Measurements from ENCODE around the gene SYNE2.

SYNE2 gene

DNA sequence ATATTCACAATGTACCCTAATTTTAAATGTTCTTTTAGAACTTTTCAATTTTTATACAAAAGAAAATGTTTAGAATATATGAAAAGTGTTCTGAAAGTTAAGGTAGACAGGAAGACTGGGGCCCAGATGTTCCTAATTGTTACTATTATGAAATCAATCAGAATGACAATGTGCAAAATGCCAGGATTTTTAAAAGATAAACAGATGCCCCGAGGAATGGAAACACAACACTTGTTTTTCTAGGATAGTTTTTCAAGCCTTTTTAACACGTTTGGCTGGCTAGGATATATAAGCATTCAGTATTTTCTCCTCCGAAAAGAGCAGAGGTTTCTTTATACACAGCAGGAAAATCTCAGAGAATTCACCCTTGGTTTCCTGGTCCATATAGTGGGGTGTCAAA is 334.5 kb downstream of the SYNE2 start:
- Histone ChIP-seq H3K9ac (ENCODE audit: low read length) (no peak overlapping the region), H3K27ac (ENCODE audit: low read depth, low read length) (no peak overlapping the region), H3K36me3 (ENCODE audit: control insufficient read depth, insufficient read depth, low read length) (peaks cover 9% of the 10 kb centered on the region), H3K4me1 (ENCODE audit: control insufficient read depth, insufficient read depth, low read length) (no peaks in the 10 kb centered on the region), H3K4me3 (ENCODE audit: low read length) (no peak overlapping the region), H3K27me3 (ENCODE audit: control insufficient read depth, insufficient read depth, low read length) (no peaks in the 10 kb centered on the region)

- peaks cover 9% of the 10 kb centered on the region for H3K36me3 ChIP-seq (ENCODE audit: control insufficient read depth, insufficient read depth, low read length)
- no peaks in the 10 kb centered on the region for H3K27me3 ChIP-seq (ENCODE audit: control insufficient read depth, insufficient read depth, low read length)
- H3K4me1 ChIP-seq (ENCODE audit: control insufficient read depth, insufficient read depth, low read length) = no peaks in the 10 kb centered on the region
- H3K9ac ChIP-seq (ENCODE audit: low read length) = no peak overlapping the region
- no peak overlapping the region for H3K4me3 ChIP-seq (ENCODE audit: low read length)
- H3K27ac ChIP-seq (ENCODE audit: low read depth, low read length) = no peak overlapping the region
These were observed 338.2 kb downstream of the SYNE2 start for GRCh38 chr14:64190974-64191502.

DNA sequence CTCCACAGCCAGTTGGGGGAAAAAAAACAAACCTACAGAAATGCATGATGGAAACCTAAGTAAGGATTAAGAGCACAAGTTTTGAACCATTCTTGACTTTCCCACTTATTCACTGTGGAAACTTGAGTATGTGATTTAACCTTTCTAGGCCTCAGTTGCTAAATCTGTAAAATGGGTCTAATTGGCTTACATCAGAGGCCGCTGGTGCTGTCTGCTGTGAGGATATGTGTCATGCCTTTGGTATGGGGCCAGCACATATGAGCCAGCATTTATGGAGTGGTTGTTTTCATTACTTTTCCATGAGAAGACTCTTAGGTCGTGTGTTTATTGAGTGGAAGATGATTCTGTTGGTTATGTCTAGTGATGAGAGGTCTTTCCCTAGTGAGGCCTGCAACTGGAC is 339.0 kb downstream of the SYNE2 start:
- Histone ChIP-seq H3K4me3 (ENCODE audit: low read length) (no peak overlapping the region), H3K36me3 (ENCODE audit: control insufficient read depth, insufficient read depth, low read length) (peaks cover 9% of the 10 kb centered on the region), H3K9ac (ENCODE audit: low read length) (no peak overlapping the region), H3K27me3 (ENCODE audit: control insufficient read depth, insufficient read depth, low read length) (no peaks in the 10 kb centered on the region), H3K27ac (ENCODE audit: low read depth, low read length) (no peak overlapping the region), H3K4me1 (ENCODE audit: control insufficient read depth, insufficient read depth, low read length) (no peaks in the 10 kb centered on the region)

DNA sequence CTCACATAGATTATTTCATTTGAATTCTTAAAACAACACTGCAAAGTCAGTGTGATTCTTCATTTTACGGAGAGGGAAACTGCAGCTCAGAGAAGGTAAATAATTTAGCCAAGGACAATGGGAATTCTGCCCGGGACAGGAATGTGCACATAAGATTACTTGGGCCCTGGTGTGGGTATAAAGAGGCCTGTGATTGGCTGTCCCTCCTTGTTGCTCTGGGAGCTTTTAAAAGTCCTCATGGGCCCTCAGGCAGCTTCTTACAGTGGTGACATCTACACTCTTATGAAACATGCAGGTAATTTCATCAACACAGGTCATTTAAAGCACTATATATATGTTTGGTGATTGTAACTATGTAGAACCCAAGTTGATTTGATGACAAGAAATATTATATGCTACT is 341.0 kb downstream of the SYNE2 start:
- no peak overlapping the region for H3K9ac ChIP-seq (ENCODE audit: low read length)
- H3K36me3 ChIP-seq (ENCODE audit: control insufficient read depth, insufficient read depth, low read length) = peaks cover 4% of the 10 kb centered on the region
- no peaks in the 10 kb centered on the region for H3K27me3 ChIP-seq (ENCODE audit: control insufficient read depth, insufficient read depth, low read length)
- no peak overlapping the region for H3K4me3 ChIP-seq (ENCODE audit: low read length)
- no peak overlapping the region for H3K27ac ChIP-seq (ENCODE audit: low read depth, low read length)
- no peaks in the 10 kb centered on the region for H3K4me1 ChIP-seq (ENCODE audit: control insufficient read depth, insufficient read depth, low read length)

DNA sequence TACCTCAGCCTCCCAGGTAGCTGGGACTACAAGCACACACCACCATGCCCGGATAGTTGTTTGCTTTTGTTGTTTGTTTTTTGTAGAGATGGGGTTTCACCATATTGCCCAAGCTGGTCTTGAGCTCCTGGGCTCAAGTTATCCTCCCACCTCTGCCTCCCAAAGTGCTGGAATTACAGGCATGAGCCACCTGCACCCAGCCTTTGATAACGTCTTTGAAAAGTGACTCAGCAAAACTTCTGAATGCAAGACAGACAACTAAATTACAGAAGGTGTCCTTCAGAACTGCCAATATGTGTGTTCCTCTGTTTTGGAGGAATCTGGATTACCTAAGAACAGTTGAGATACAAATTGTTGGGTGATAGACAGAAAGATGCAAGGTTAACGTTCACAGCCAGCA is 341.6 kb downstream of the SYNE2 start:
- Histone ChIP-seq H3K9ac (ENCODE audit: low read length) (no peak overlapping the region), H3K36me3 (ENCODE audit: control insufficient read depth, insufficient read depth, low read length) (peaks cover 3% of the 10 kb centered on the region), H3K4me3 (ENCODE audit: low read length) (no peak overlapping the region), H3K27me3 (ENCODE audit: control insufficient read depth, insufficient read depth, low read length) (no peaks in the 10 kb centered on the region), H3K27ac (ENCODE audit: low read depth, low read length) (no peak overlapping the region), H3K4me1 (ENCODE audit: control insufficient read depth, insufficient read depth, low read length) (no peaks in the 10 kb centered on the region)

- Histone ChIP-seq H3K27me3 (ENCODE audit: control insufficient read depth, insufficient read depth, low read length) (no peaks in the 10 kb centered on the region), H3K36me3 (ENCODE audit: control insufficient read depth, insufficient read depth, low read length) (peaks cover 3% of the 10 kb centered on the region), H3K4me1 (ENCODE audit: control insufficient read depth, insufficient read depth, low read length) (no peaks in the 10 kb centered on the region), H3K27ac (ENCODE audit: low read depth, low read length) (no peak overlapping the region), H3K9ac (ENCODE audit: low read length) (no peak overlapping the region), H3K4me3 (ENCODE audit: low read length) (no peak overlapping the region)
These were observed 342.4 kb downstream of the SYNE2 start for GRCh38 chr14:64195199-64195598.

DNA sequence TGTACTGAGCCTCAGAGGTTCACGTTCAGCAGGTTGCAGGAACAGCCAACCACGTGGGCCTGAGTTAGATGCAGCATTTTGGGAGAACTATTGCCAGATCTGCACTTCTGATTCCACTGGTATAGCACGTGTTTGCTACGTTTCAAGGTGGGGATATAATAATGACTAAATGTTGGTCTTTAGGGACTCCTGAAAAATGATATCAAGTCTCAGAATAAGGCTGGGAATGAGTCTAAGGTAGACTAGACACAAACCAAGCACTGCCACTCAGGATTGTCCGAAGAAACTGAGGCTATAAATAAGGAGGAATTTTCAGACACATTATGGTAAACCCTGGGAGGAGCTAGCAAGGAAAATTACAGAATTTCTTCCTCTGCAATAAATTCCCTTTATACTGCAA is 343.3 kb downstream of the SYNE2 start:
- Histone ChIP-seq H3K27ac (ENCODE audit: low read depth, low read length) (no peak overlapping the region), H3K27me3 (ENCODE audit: control insufficient read depth, insufficient read depth, low read length) (no peaks in the 10 kb centered on the region), H3K4me3 (ENCODE audit: low read length) (no peak overlapping the region), H3K36me3 (ENCODE audit: control insufficient read depth, insufficient read depth, low read length) (peaks cover 3% of the 10 kb centered on the region), H3K4me1 (ENCODE audit: control insufficient read depth, insufficient read depth, low read length) (no peaks in the 10 kb centered on the region), H3K9ac (ENCODE audit: low read length) (no peak overlapping the region)

- Histone ChIP-seq H3K27me3 (ENCODE audit: control insufficient read depth, insufficient read depth, low read length) (no peaks in the 10 kb centered on the region), H3K9ac (ENCODE audit: low read length) (no peak overlapping the region)
These were observed 344.1 kb downstream of the SYNE2 start for GRCh38 chr14:64196814-64197411.

DNA sequence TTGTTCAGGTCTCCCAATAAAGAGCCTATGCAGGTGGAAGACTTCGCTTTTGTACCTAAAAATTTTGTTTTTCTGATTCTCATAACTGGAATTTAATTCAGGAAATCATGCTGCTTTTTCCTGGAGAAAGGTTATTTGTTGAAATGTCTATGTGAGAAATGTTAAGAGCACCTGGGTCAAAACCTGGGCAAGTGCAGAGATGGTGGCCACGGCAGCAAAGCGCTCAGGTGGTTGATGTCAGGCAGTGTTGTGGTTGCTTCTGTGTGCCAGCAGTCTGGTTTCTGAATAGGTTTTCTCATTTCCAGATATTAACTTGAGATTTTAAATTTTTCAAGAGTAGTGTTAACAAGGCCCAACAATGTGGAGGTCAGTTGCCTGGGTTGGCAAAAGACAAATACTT is 345.2 kb downstream of the SYNE2 start:
- Histone ChIP-seq H3K27me3 (ENCODE audit: control insufficient read depth, insufficient read depth, low read length) (no peaks in the 10 kb centered on the region), H3K4me1 (ENCODE audit: control insufficient read depth, insufficient read depth, low read length) (no peaks in the 10 kb centered on the region), H3K4me3 (ENCODE audit: low read length) (no peak overlapping the region), H3K27ac (ENCODE audit: low read depth, low read length) (no peak overlapping the region), H3K9ac (ENCODE audit: low read length) (no peak overlapping the region), H3K36me3 (ENCODE audit: control insufficient read depth, insufficient read depth, low read length) (no peaks in the 10 kb centered on the region)

More at GRCh38 chr14:64196814-64197411, 344.1 kb downstream of the SYNE2 start:
- no peaks in the 10 kb centered on the region for H3K4me1 ChIP-seq (ENCODE audit: control insufficient read depth, insufficient read depth, low read length)
- H3K27ac ChIP-seq (ENCODE audit: low read depth, low read length) = no peak overlapping the region
- H3K4me3 ChIP-seq (ENCODE audit: low read length) = peak overlapping the region; percentile 56
- no peaks in the 10 kb centered on the region for H3K36me3 ChIP-seq (ENCODE audit: control insufficient read depth, insufficient read depth, low read length)

DNA sequence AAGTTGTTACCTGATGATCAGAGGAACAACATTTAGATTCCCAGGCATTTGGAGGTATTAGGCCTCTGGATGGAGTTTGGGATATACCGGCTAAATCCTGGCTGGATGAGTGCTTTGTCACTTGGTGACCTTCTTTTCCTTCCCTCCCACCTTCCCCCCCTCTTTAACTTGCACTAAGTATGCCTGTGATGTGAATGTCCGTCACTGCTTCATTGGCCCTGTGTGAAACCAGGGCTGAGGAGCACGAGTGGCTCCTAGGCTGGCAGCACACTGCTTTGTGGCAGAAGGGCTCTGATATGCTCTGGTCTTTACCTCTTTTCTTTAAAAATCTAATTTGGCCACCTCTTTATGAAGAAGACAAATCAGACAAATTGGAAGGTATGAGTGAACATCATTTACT is 345.7 kb downstream of the SYNE2 start:
- H3K9ac ChIP-seq (ENCODE audit: low read length) = no peak overlapping the region
- no peak overlapping the region for H3K4me3 ChIP-seq (ENCODE audit: low read length)
- H3K36me3 ChIP-seq (ENCODE audit: control insufficient read depth, insufficient read depth, low read length) = no peaks in the 10 kb centered on the region
- H3K4me1 ChIP-seq (ENCODE audit: control insufficient read depth, insufficient read depth, low read length) = no peaks in the 10 kb centered on the region
- H3K27ac ChIP-seq (ENCODE audit: low read depth, low read length) = no peak overlapping the region
- H3K27me3 ChIP-seq (ENCODE audit: control insufficient read depth, insufficient read depth, low read length) = no peaks in the 10 kb centered on the region

- Histone ChIP-seq H3K36me3 (ENCODE audit: control insufficient read depth, insufficient read depth, low read length) (no peaks in the 10 kb centered on the region), H3K27ac (ENCODE audit: low read depth, low read length) (no peak overlapping the region), H3K4me3 (ENCODE audit: low read length) (no peak overlapping the region), H3K4me1 (ENCODE audit: control insufficient read depth, insufficient read depth, low read length) (no peaks in the 10 kb centered on the region), H3K27me3 (ENCODE audit: control insufficient read depth, insufficient read depth, low read length) (no peaks in the 10 kb centered on the region), H3K9ac (ENCODE audit: low read length) (no peak overlapping the region)
These were observed 347.4 kb downstream of the SYNE2 start for GRCh38 chr14:64200170-64200569.

GRCh38 chr14:64201296-64201695 is 348.5 kb downstream of the SYNE2 start:
- no peaks in the 10 kb centered on the region for H3K4me1 ChIP-seq (ENCODE audit: control insufficient read depth, insufficient read depth, low read length)
- no peak overlapping the region for H3K9ac ChIP-seq (ENCODE audit: low read length)
- no peaks in the 10 kb centered on the region for H3K27me3 ChIP-seq (ENCODE audit: control insufficient read depth, insufficient read depth, low read length)
- H3K36me3 ChIP-seq (ENCODE audit: control insufficient read depth, insufficient read depth, low read length) = no peaks in the 10 kb centered on the region
- H3K4me3 ChIP-seq (ENCODE audit: low read length) = no peak overlapping the region
- H3K27ac ChIP-seq (ENCODE audit: low read depth, low read length) = no peak overlapping the region

- Histone ChIP-seq H3K27me3 (ENCODE audit: control insufficient read depth, insufficient read depth, low read length) (no peaks in the 10 kb centered on the region), H3K36me3 (ENCODE audit: control insufficient read depth, insufficient read depth, low read length) (no peaks in the 10 kb centered on the region), H3K4me1 (ENCODE audit: control insufficient read depth, insufficient read depth, low read length) (no peaks in the 10 kb centered on the region), H3K27ac (ENCODE audit: low read depth, low read length) (no peak overlapping the region), H3K4me3 (ENCODE audit: low read length) (no peak overlapping the region), H3K9ac (ENCODE audit: low read length) (no peak overlapping the region)
These were observed 349.2 kb downstream of the SYNE2 start for GRCh38 chr14:64201921-64202545.
